GM23248 (cell line): ENCODE data around the gene KDM4B. TPM values are rescaled to one million over a fixed set of nuclear protein-coding genes. Genes with fewer than 3 reads are reported as not detected.

Source experiments
- DNase-seq: peaks from one replicate; pipeline ENCODE4 v3.0.0-alpha.2; 2015
- H2AFZ ChIP-seq: fragments of 200-600 bp; sonication (generic); 2 replicates; pipeline ENCODE4 v1.6.1; 2016; ENCODE audit warnings: antibody characterized with exemption
- H3F3A ChIP-seq: fragments of 200-600 bp; sonication (generic); 2 replicates; pipeline ENCODE4 v1.6.1; 2016; ENCODE audit warnings: mild to moderate bottlenecking, antibody characterized with exemption, mixed run types; ENCODE audit not compliant: insufficient read depth
- H3K27ac ChIP-seq: fragments of 200-600 bp; sonication (generic); 2 replicates; pipeline ENCODE4 v1.5.1; 2016; ENCODE audit warnings: mild to moderate bottlenecking
- H3K27me3 ChIP-seq: fragments of 200-600 bp; sonication (generic); replicated peaks from 2 replicates; pipeline ENCODE4 v1.6.1; 2016; ENCODE audit warnings: mild to moderate bottlenecking; ENCODE audit not compliant: insufficient read depth
- H3K36me3 ChIP-seq: fragments of 200-600 bp; sonication (generic); 2 replicates; pipeline ENCODE4 v1.6.1; 2016; ENCODE audit warnings: low read depth, mild to moderate bottlenecking
- H3K4me1 ChIP-seq: fragments of 200-600 bp; sonication (generic); 2 replicates; pipeline ENCODE4 v1.6.1; 2016; ENCODE audit warnings: mild to moderate bottlenecking; ENCODE audit not compliant: insufficient read depth
- H3K4me2 ChIP-seq: fragments of 200-600 bp; sonication (generic); one replicate; pipeline ENCODE4 v1.6.1; 2016; ENCODE audit warnings: mild to moderate bottlenecking; ENCODE audit not compliant: unreplicated experiment
- H3K4me3 ChIP-seq: fragments of 200-600 bp; sonication (generic); 2 replicates; pipeline ENCODE4 v1.5.1; 2016; ENCODE audit warnings: mild to moderate bottlenecking
- H3K79me2 ChIP-seq: fragments of 200-600 bp; sonication (generic); 2 replicates; pipeline ENCODE4 v1.6.1; 2016; ENCODE audit warnings: mild to moderate bottlenecking; ENCODE audit not compliant: insufficient read depth
- H3K9ac ChIP-seq: fragments of 200-600 bp; sonication (generic); 2 replicates; pipeline ENCODE4 v1.6.1; 2016; ENCODE audit warnings: mild to moderate bottlenecking
- H3K9me2 ChIP-seq: fragments of 200-600 bp; sonication (generic); 2 replicates; pipeline ENCODE4 v1.6.1; 2016; ENCODE audit warnings: mixed run types, mild to moderate bottlenecking, moderate library complexity; ENCODE audit not compliant: insufficient read depth
- H3K9me3 ChIP-seq: fragments of 200-600 bp; sonication (generic); one replicate; pipeline ENCODE4 v1.6.1; 2017; ENCODE audit warnings: low read depth
- H4K20me1 ChIP-seq: fragments of 200-600 bp; sonication (generic); 2 replicates; pipeline ENCODE4 v1.6.0; 2016; ENCODE audit not compliant: insufficient read depth
- EZH2 ChIP-seq: fragments of 200-600 bp; sonication (generic); IDR thresholded peaks from 2 replicates; pipeline ENCODE4 v1.6.1; 2018; ENCODE audit warnings: antibody characterized with exemption, mild to moderate bottlenecking; ENCODE audit not compliant: insufficient read depth, poor library complexity, severe bottlenecking
- EZH2phosphoT487 ChIP-seq: fragments of 200-600 bp; sonication (generic); IDR thresholded peaks from 2 replicates; pipeline ENCODE4 v1.6.1; 2018; ENCODE audit warnings: antibody characterized with exemption, moderate library complexity, mild to moderate bottlenecking, low read depth; ENCODE audit not compliant: insufficient read depth
- WGBS, 2 experiments: methylation state at CpG; one replicate each; pipeline ENCODE4 v1.1.6; 2015 to 2017; ENCODE audit warnings: low lambda C conversion rate in 2 of 2, low coverage in 1 of 2; ENCODE audit errors: missing lambda C conversion rate in 2 of 2; 5-methylcytosine and 5-hydroxymethylcytosine counted together
- in situ Hi-C: fragments of 300-500 bp; cut with MboI; formaldehyde crosslinking; loops from 2 replicates; pipeline ENCODE4 v1.15.0; 2020
- polyA plus RNA-seq: library from polyadenylated mRNA; unstranded; fragments of >200 nt; fragmentation: Nextera tagmentation; extraction: Ambion mirVana; gene quantifications from 2 replicates; pipeline ENCODE4 v1.2.1, GENCODE V29; 2016
- total RNA-seq: library from RNA; depleted of rRNA; stranded (reverse); fragments of >200 nt; shearing (Covaris generic); gene quantifications from 2 replicates; pipeline ENCODE4 v1.2.3, GENCODE V29; 2014

Gene KDM4B
- total and polyA plus RNA-seq, 2 experiments from 2014 or later: 14.8 to 28.7 TPM

- Histone ChIP-seq H2AFZ (no peak overlapping the region), H3K79me2 (peaks cover 93% of the 10 kb centered on the region), H3K4me2 (no peak overlapping the region), H3K36me3 (no peaks in the 10 kb centered on the region), H3K4me1 (peaks cover 24% of the 10 kb centered on the region), H3K9me3 (no peaks in the 10 kb centered on the region), H3K9ac (no peak overlapping the region), H3K4me3 (no peak overlapping the region), H3K27ac (no peak overlapping the region), H3F3A (peaks cover 29% of the 10 kb centered on the region), H3K9me2 (no peaks in the 10 kb centered on the region), H3K27me3 (no peaks in the 10 kb centered on the region), H4K20me1 (peaks cover 10% of the 10 kb centered on the region)
- DNase-seq: no peak
- WGBS, 2 experiments: 81 to 89% methylated on average over 6 of the region's 6 CpGs
- no peak for TF ChIP-seq EZH2
- TF ChIP-seq EZH2phosphoT487: no peak
- in situ Hi-C loops: no loop called here
Observed at GRCh38 chr19:5000120-5000611, 31.3 kb downstream of the KDM4B start.

GRCh38 chr19:5001615-5002014 is 32.7 kb downstream of the KDM4B start:
- Histone ChIP-seq H3K9ac (peak overlapping the region; percentile 68), H3K9me2 (no peaks in the 10 kb centered on the region), H3K36me3 (no peaks in the 10 kb centered on the region), H3K4me2 (peak overlapping the region; percentile 80), H3K4me1 (peaks cover 24% of the 10 kb centered on the region), H3F3A (peaks cover 29% of the 10 kb centered on the region), H3K9me3 (no peaks in the 10 kb centered on the region), H3K79me2 (peaks cover 93% of the 10 kb centered on the region), H4K20me1 (peaks cover 5% of the 10 kb centered on the region), H3K27ac (peak overlapping the region; percentile 94), H3K4me3 (peak overlapping the region; percentile 54), H3K27me3 (no peaks in the 10 kb centered on the region), H2AFZ (no peak overlapping the region)
- in situ Hi-C loops: no loop called here
- 37 to 39% methylated on average over 3 of the region's 3 CpGs for WGBS, 2 experiments
- no peak for TF ChIP-seq EZH2phosphoT487
- TF ChIP-seq EZH2: no peak
- peak; percentile 81 for DNase-seq

GRCh38 chr19:5002143-5002542 is 33.2 kb downstream of the KDM4B start:
- peaks cover 24% of the 10 kb centered on the region for H3K4me1 ChIP-seq
- H2AFZ ChIP-seq: no peak overlapping the region
- no peaks in the 10 kb centered on the region for H3K9me3 ChIP-seq
- no peaks in the 10 kb centered on the region for H3K27me3 ChIP-seq
- peak overlapping the region; percentile 68 for H3K9ac ChIP-seq
- in situ Hi-C loops: no loop called here
- TF ChIP-seq EZH2phosphoT487: no peak
- TF ChIP-seq EZH2: no peak
- H3K4me3 ChIP-seq: peak overlapping the region; percentile 54
- peaks cover 29% of the 10 kb centered on the region for H3F3A ChIP-seq
- no peaks in the 10 kb centered on the region for H3K36me3 ChIP-seq
- H3K79me2 ChIP-seq: peaks cover 93% of the 10 kb centered on the region
- WGBS, 2 experiments: 0 to 4% methylated on average over 4 of the region's 4 CpGs
- H3K27ac ChIP-seq: peak overlapping the region; percentile 94
- peak overlapping the region; percentile 80 for H3K4me2 ChIP-seq
- peak; percentile 89 for DNase-seq
- peaks cover 6% of the 10 kb centered on the region for H4K20me1 ChIP-seq
- H3K9me2 ChIP-seq: no peaks in the 10 kb centered on the region

DNA sequence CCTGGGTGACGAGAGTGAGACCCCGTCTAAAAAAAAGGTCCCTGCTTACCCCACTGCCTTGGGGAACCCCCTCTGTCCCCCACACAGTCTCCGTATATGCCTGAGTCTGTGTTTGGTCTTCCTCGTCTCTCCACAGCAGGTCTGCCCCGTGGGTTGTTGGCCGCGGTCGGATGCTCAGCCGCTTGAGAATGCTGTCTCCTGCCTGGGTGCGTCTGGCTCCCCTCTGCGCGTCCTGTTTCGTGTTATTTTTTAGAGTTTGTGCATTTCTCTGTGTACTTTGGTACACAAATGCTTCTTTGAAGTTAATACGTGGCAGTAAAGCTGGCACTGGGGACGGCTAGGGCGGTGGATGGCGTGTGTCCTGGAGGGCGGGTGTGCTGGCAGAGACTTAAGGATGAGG is 34.9 kb downstream of the KDM4B start:
- H4K20me1 ChIP-seq: peaks cover 18% of the 10 kb centered on the region

GRCh38 chr19:5005096-5005495 is 36.2 kb downstream of the KDM4B start:
- Histone ChIP-seq H3K36me3 (no peaks in the 10 kb centered on the region), H3K4me1 (peaks cover 24% of the 10 kb centered on the region), H3K4me3 (no peak overlapping the region), H3K9me3 (no peaks in the 10 kb centered on the region), H4K20me1 (peaks cover 27% of the 10 kb centered on the region), H3K9ac (no peak overlapping the region), H3F3A (peaks cover 29% of the 10 kb centered on the region), H3K79me2 (peaks cover 98% of the 10 kb centered on the region), H3K27me3 (no peaks in the 10 kb centered on the region), H3K9me2 (no peaks in the 10 kb centered on the region), H2AFZ (no peak overlapping the region), H3K4me2 (no peak overlapping the region), H3K27ac (no peak overlapping the region)
- no peak for DNase-seq
- TF ChIP-seq EZH2phosphoT487 (no peak), EZH2 (no peak)
- 91 to 94% methylated on average over 5 of the region's 5 CpGs for WGBS, 2 experiments
- in situ Hi-C loops: no loop called here

More for the DNA sequence above, 34.9 kb downstream of the KDM4B start:
- H3K27me3 ChIP-seq: no peaks in the 10 kb centered on the region
- 56 to 58% methylated on average over 18 of the region's 18 CpGs for WGBS, 2 experiments
- H2AFZ ChIP-seq: no peak overlapping the region
- no peak overlapping the region for H3K4me2 ChIP-seq
- H3K9me2 ChIP-seq: no peaks in the 10 kb centered on the region
- no peaks in the 10 kb centered on the region for H3K9me3 ChIP-seq
- peaks cover 24% of the 10 kb centered on the region for H3K4me1 ChIP-seq
- H3K79me2 ChIP-seq: peaks cover 93% of the 10 kb centered on the region
- H3K4me3 ChIP-seq: no peak overlapping the region
- H3K36me3 ChIP-seq: no peaks in the 10 kb centered on the region
- H3F3A ChIP-seq: peaks cover 29% of the 10 kb centered on the region
- peak overlapping the region; percentile 37; the same call in 1 of the 2 replicates for H3K9ac ChIP-seq
- peak overlapping the region; percentile 94 for H3K27ac ChIP-seq
- in situ Hi-C loops: no loop called here
- no peak for TF ChIP-seq EZH2
- no peak for TF ChIP-seq EZH2phosphoT487
- peak; percentile 28 for DNase-seq
